ENCODE data around the gene CENPC.
"Not testable (repeated sequence)": the region's sequence is repeated elsewhere in the genome, so short reads cannot be mapped to it uniquely, and the experiment has no call there.

The CENPC gene

GRCh38 chr4:67552146-67552792, 7.0 kb upstream of the CENPC start:
- DNase-seq (ENCODE audit: low read depth in 2 of 3, low spot score in 1 of 3), result not testable (repeated sequence)

DNA sequence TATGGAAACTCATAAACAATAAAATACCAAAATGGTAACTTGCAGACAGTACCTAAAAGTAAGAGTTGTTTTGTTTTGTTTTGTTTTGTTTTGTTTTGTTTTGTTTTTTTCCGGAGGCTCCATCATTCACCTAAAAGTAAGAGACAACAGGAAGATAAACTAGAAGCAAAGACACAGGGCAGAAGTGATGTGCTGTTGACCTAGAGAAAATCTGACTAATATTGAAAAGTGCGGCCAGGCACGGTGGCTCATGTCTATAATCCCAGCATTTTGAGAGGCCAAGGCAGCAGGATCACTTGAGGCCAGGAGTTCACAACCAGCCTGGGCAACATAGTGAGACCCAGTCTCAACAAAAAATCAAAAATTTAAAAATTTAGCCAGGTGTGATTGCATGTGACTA, 5.6 kb upstream of the CENPC start:
- no peak for DNase-seq (ENCODE audit: low read depth in 2 of 3, low spot score in 1 of 3)

GRCh38 chr4:67550451-67550850, 5.1 kb upstream of the CENPC start:
- no peak for DNase-seq (ENCODE audit: low read depth in 2 of 3, low spot score in 1 of 3)

DNA sequence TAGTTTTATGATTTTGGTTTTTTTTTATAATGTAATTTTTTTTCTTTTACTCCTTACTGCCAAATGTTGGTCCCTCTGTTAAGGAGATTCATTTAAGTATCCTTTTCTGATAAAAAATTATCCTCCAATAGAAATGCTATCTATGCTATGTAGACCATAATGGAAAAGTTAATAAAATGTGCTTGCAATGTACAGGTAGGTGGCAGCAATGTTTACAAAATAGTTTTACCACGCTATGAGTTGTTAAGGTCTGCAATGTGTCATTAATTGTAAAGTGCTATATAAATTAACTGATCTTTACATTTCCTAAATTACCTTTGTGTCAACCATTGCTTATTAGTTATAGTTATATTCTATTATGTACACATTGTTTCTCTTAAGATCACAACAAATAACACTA, 3.8 kb upstream of the CENPC start:
- DNase-seq (ENCODE audit: low read depth in 2 of 3, low spot score in 1 of 3), result no peak

- DNase-seq (ENCODE audit: low read depth in 2 of 3, low spot score in 1 of 3), result no peak
These were observed 1.7 kb upstream of the CENPC start for GRCh38 chr4:67546971-67547370.

- no peak for DNase-seq (ENCODE audit: low read depth in 2 of 3, low spot score in 1 of 3)
These were observed 677 bp upstream of the CENPC start for GRCh38 chr4:67546004-67546356.

- DNase-seq (ENCODE audit: low read depth in 2 of 3, low spot score in 1 of 3), result no peak
These were observed 3.2 kb downstream of the CENPC start for GRCh38 chr4:67542076-67542475.

DNA sequence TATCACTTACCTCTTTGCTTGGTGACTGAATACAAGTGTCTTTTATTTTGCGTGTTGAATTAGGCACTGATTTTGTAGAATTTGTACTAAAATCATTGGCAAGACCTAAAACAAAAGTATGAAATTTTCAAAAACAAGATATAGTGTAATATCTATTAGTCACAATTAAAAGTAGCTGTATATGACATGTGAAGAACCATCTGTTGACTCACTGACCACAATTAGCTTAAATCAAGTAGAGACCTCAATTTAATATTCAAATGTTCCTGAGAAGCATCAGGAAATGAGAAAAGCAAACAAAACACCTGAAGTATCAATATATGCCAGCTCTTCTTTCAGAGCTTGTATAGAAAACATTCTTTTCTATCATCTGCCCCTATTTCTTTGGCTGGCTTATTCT, 5.5 kb downstream of the CENPC start:
- no peak for DNase-seq (ENCODE audit: low read depth in 2 of 3, low spot score in 1 of 3)

GRCh38 chr4:67535280-67535840, 9.9 kb downstream of the CENPC start:
- no peak for DNase-seq (ENCODE audit: low read depth in 2 of 3, low spot score in 1 of 3)

DNA sequence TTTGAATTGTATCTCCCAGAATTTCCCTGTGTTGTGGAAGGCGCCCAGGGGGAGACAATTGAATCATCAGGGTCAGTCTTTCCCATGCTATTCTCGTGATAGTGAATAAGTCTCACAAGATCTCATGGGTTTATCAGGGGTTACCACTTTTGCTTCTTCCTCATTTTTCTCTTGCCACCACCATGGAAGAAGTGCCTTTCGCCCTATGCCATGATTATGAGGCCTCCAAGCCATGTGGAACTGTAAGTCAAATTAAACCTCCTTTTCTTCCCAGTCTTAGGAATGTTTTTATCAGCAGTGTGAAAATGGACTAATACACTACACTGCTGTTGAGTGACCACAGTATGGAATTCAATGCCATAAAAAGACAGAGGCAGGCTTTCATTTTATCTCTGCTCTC, 12.2 kb downstream of the CENPC start:
- no peak for DNase-seq (ENCODE audit: low read depth in 2 of 3, low spot score in 1 of 3)

DNA sequence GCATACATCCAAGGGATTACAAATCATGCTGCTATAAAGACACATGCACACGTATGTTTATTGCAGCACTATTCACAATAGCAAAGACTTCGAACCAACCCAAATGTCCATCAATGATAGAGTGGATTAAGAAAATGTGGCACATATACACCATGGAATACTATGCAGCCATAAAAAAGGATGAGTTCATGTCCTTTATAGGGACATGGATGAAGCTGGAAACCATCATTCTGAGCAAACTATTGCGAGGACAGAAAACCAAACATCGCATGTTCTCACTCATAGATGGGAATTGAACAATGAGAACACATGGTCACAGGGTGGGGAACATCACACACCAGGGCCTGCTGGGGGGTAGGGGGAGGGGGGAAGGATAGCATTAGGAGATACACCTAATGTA, 12.9 kb downstream of the CENPC start:
- not testable (repeated sequence) for DNase-seq (ENCODE audit: low read depth in 2 of 3, low spot score in 1 of 3)

DNA sequence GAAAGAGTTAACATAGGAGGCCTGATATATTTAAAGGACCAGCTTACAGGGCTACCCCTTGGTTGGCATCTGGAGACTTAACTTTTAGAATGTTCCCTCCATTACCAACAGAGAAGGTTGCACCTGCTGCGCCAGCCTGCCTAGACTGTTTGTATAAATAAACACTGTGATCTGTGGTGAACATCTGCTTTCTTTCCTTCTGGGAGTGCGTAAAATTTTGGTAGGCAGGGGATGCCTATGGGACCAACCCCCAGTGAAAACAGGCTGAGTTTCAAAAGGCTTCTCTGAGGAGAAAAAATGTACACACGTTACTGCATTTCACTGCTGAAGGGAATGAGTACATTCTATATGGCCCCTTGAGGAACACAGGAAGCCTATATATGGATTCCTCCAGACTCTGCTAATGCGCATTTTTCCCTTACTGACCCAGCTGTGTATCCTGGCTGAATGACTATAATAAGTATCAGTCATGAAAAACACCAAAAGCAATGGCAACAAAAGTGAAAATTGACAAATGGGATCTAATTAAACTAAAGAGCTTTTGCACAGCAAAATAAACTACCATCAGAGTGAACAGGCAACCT, 13.8 kb downstream of the CENPC start:
- DNase-seq (ENCODE audit: low read depth in 2 of 3, low spot score in 1 of 3), result no peak

- not testable (repeated sequence) for DNase-seq (ENCODE audit: low read depth in 2 of 3, low spot score in 1 of 3)
These were observed 21.2 kb downstream of the CENPC start for GRCh38 chr4:67524140-67524539.

DNA sequence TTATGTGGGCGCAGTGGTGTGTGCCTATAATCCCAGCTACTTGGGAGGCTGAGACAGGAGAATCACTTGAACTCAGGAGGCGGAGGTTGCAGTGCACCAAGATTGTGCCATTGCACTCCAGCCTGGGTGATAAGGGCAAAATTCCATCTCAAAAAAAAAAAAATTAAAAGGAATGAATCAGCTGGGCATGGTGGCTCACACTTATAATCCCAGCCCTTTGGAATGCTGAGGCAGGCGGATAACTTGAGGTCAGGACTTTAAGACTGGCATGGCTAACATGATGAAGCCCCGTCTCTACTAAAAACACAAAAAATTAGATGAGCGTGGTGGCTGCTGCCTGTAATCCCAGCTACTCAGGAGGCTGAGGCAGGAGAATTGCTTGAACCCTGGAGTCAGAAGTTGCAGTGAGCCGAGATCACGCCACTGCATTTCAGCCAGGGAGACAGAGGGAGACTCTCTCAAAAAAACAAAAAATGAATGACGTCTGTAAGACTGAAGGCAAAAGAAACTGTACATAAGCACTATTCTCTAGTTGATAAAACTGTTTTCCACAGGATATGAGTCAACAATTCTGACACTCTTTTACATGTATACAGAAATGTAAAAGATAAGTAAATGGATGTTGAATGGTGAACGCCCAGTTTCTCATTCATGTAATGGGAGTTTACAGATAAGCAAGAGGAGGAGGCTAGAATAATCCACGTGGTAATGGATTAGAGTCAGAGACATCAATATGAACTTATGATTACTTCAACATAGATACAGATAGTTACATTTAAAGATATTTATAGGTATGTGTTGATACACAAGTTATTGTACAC, 22.2 kb downstream of the CENPC start:
- DNase-seq (ENCODE audit: low read depth in 2 of 3, low spot score in 1 of 3), result no peak

- DNase-seq (ENCODE audit: low read depth in 2 of 3, low spot score in 1 of 3), result no peak
These were observed 23.1 kb downstream of the CENPC start for GRCh38 chr4:67522230-67522629.

- DNase-seq (ENCODE audit: low read depth in 2 of 3, low spot score in 1 of 3), result no peak
These were observed 23.8 kb downstream of the CENPC start for GRCh38 chr4:67521506-67521905.

GRCh38 chr4:67520141-67520540, 25.2 kb downstream of the CENPC start:
- DNase-seq (ENCODE audit: low read depth in 2 of 3, low spot score in 1 of 3), result no peak

- no peak for DNase-seq (ENCODE audit: low read depth in 2 of 3, low spot score in 1 of 3)
These were observed 32.8 kb downstream of the CENPC start for GRCh38 chr4:67512501-67512900.

GRCh38 chr4:67500373-67500772, 44.9 kb downstream of the CENPC start:
- DNase-seq (ENCODE audit: low read depth in 2 of 3, low spot score in 1 of 3), result no peak

GRCh38 chr4:67499799-67500198, 45.5 kb downstream of the CENPC start:
- DNase-seq (ENCODE audit: low read depth in 2 of 3, low spot score in 1 of 3), result no peak

DNA sequence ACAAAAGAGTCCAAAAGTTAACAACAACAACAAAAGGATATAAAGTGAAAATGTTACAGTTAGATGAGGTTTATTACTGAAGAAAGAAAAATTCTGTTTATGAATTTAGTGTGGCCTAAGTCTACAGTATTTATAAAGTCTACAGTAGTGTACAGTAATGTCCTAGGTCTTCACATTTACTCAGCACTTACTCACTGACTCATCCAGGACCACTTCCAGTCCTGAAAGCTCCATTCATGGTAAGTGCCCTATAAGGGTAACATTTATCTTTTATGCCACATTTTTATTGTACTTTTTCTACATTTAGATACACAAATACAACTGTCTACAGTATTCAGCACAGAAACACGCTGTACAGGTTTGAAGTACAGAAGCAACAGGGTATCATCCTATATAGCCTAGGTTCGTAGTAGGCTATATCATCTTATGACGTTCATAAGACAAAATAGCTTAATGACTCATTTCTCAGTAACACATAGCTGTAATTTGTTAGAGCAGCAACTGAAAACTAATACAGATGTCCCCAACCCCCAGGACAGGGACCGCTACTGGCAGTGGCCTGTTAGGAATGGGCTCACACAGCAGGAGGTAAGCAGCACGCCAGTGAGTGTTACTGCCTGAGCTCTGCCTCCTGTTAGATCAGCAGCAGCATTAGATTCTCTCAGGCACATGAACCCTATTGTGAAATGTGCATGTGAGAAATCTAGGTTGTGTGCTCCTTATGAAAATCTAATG, 61.3 kb downstream of the CENPC start:
- no peak for DNase-seq (ENCODE audit: low read depth in 2 of 3, low spot score in 1 of 3)

Measured in stimulated activated CD4-positive, alpha-beta T cell treated with anti-CD3 and anti-CD28 coated beads, Interleukin-12 subunit alpha, Interleukin-12 subunit beta, amount 100 ng/mL, for 48 hours (primary cell).